HepG2 (cell line): ENCODE data around the gene PREX1. TPM values are rescaled to one million over a fixed set of nuclear protein-coding genes. Genes with fewer than 3 reads are reported as not detected.

Experiments
- BATF2 ChIP-seq: sonication (generic); formaldehyde crosslinking; IDR thresholded peaks from 2 replicates; pipeline ENCODE4 v1.8.0; 2022; ENCODE audit warnings: mild to moderate bottlenecking, missing genetic modification reagents, moderate library complexity
- DMAP1 ChIP-seq: IDR thresholded peaks from 2 replicates; pipeline ENCODE4 v1.6.1; 2016
- FOXO1 ChIP-seq: sonication (generic); formaldehyde crosslinking; IDR thresholded peaks from 2 replicates; pipeline ENCODE4 v1.4.0; 2020; ENCODE audit warnings: missing genetic modification reagents
- HOXA5 ChIP-seq: sonication (generic); formaldehyde crosslinking; IDR thresholded peaks from 2 replicates; pipeline ENCODE4 v1.4.0; 2020; ENCODE audit warnings: missing genetic modification reagents
- HOXA9 ChIP-seq: sonication (generic); formaldehyde crosslinking; IDR thresholded peaks from 2 replicates; pipeline ENCODE4 v1.8.1; 2022; ENCODE audit warnings: missing genetic modification reagents, mild to moderate bottlenecking, moderate library complexity, borderline replicate concordance
- MED8 ChIP-seq: sonication (generic); formaldehyde crosslinking; IDR thresholded peaks from 2 replicates; pipeline ENCODE4 v1.8.1; 2023; ENCODE audit warnings: mild to moderate bottlenecking, missing genetic modification reagents; ENCODE audit not compliant: insufficient replicate concordance
- NR2F1 ChIP-seq, 2 experiments: fragments of 450-650 bp in 1 of 2; formaldehyde crosslinking in 1 of 2; IDR thresholded peaks; 2 replicates each; pipeline versions ENCODE4 v1.5.0 to v1.6.1; 2016 to 2020; ENCODE audit warnings: mild to moderate bottlenecking in 1 of 2, missing compliant biosample characterization in 1 of 2, missing genetic modification reagents in 1 of 2, moderate library complexity in 1 of 2
- POGZ ChIP-seq: sonication (generic); formaldehyde crosslinking; IDR thresholded peaks from 2 replicates; pipeline ENCODE4 v1.4.0; 2020; ENCODE audit warnings: mild to moderate bottlenecking, missing genetic modification reagents
- RCOR2 ChIP-seq: IDR thresholded peaks from 2 replicates; pipeline ENCODE4 v1.6.1; 2016; ENCODE audit warnings: missing biosample characterization, missing genetic modification reagents
- RXRB ChIP-seq: IDR thresholded peaks from 2 replicates; pipeline ENCODE4 v1.6.1; 2016; ENCODE audit warnings: borderline replicate concordance, missing genetic modification reagents, missing compliant biosample characterization
- ZBTB4 ChIP-seq: sonication (generic); formaldehyde crosslinking; IDR thresholded peaks from 2 replicates; pipeline ENCODE4 v1.4.0; 2020; ENCODE audit warnings: missing genetic modification reagents, mild to moderate bottlenecking, borderline replicate concordance
- ZNF10 ChIP-seq: sonication (generic); formaldehyde crosslinking; IDR thresholded peaks from 2 replicates; pipeline ENCODE4 v1.4.0; 2020; ENCODE audit warnings: mild to moderate bottlenecking, low read depth, missing genetic modification reagents, borderline replicate concordance
- ZNF337 ChIP-seq: sonication (generic); formaldehyde crosslinking; IDR thresholded peaks from 2 replicates; pipeline ENCODE4 v1.5.1; 2020; ENCODE audit warnings: missing genetic modification reagents, low read depth, mild to moderate bottlenecking, borderline replicate concordance
- ZNF33A ChIP-seq: sonication (generic); formaldehyde crosslinking; IDR thresholded peaks from 2 replicates; pipeline ENCODE4 v1.5.1; 2020; ENCODE audit warnings: missing genetic modification reagents, mild to moderate bottlenecking, moderate library complexity, borderline replicate concordance
- ZNF546 ChIP-seq: sonication (generic); formaldehyde crosslinking; conservative IDR thresholded peaks from 2 replicates; pipeline ENCODE4 v1.8.1; 2023; ENCODE audit warnings: mild to moderate bottlenecking, missing genetic modification reagents
- ZNF556 ChIP-seq: sonication (generic); formaldehyde crosslinking; IDR thresholded peaks from 2 replicates; pipeline ENCODE4 v1.4.0; 2020; ENCODE audit warnings: mild to moderate bottlenecking, missing genetic modification reagents, borderline replicate concordance
- ZNF564 ChIP-seq: sonication (generic); formaldehyde crosslinking; IDR thresholded peaks from 2 replicates; pipeline ENCODE4 v1.8.1; 2023; ENCODE audit warnings: mild to moderate bottlenecking, missing genetic modification reagents
- ZNF83 ChIP-seq: sonication (generic); formaldehyde crosslinking; IDR thresholded peaks from 2 replicates; pipeline ENCODE4 v1.4.0; 2020; ENCODE audit warnings: missing genetic modification reagents, mild to moderate bottlenecking, borderline replicate concordance
- ZNF891 ChIP-seq: sonication (generic); formaldehyde crosslinking; IDR thresholded peaks from 2 replicates; pipeline ENCODE4 v1.5.0; 2020; ENCODE audit warnings: mild to moderate bottlenecking, missing genetic modification reagents
- polyA plus RNA-seq, 8 experiments: library from polyadenylated mRNA; depleted of rRNA in 3 of 8; stranded (reverse) in 7 of 8; unstranded in 1 of 8; fragments of >200 nt; fragmentation: Illumina TruSeq in 4 of 8; extraction: Trizol in 4 of 8; gene quantifications; 2 replicates each; pipeline versions ENCODE4 v1.2.1 to v1.2.3, GENCODE V29; 2011 to 2016; ENCODE audit warnings: low read depth in 4 of 8, missing spikeins in 1 of 8, mixed read lengths in 1 of 8; ENCODE audit not compliant: insufficient read depth in 1 of 8
- total RNA-seq, 5 experiments: library from RNA; depleted of rRNA; stranded (reverse); fragments of >200 nt; fragmentation: Illumina TruSeq; extraction: Trizol; gene quantifications; 2 replicates each; pipeline ENCODE4 v1.2.3, GENCODE V29; 2016; ENCODE audit warnings: low read depth in 1 of 5
- TF ChIP-seq, protein P1 (sequence below): sonication (generic); formaldehyde crosslinking; conservative IDR thresholded peaks from 2 replicates; pipeline ENCODE4 v1.4.0; 2020; ENCODE audit warnings: mild to moderate bottlenecking, missing genetic modification reagents, moderate library complexity
- TF ChIP-seq, protein P2 (sequence below): sonication (generic); formaldehyde crosslinking; IDR thresholded peaks from 2 replicates; pipeline ENCODE4 v1.5.0; 2020; ENCODE audit warnings: missing genetic modification reagents

The PREX1 gene
- total and polyA plus RNA-seq, 2 of the 13 experiments (the other 11 are each of a cell fraction or from before 2014, with no cell fraction given): 0.02 to 0.04 TPM

DNA sequence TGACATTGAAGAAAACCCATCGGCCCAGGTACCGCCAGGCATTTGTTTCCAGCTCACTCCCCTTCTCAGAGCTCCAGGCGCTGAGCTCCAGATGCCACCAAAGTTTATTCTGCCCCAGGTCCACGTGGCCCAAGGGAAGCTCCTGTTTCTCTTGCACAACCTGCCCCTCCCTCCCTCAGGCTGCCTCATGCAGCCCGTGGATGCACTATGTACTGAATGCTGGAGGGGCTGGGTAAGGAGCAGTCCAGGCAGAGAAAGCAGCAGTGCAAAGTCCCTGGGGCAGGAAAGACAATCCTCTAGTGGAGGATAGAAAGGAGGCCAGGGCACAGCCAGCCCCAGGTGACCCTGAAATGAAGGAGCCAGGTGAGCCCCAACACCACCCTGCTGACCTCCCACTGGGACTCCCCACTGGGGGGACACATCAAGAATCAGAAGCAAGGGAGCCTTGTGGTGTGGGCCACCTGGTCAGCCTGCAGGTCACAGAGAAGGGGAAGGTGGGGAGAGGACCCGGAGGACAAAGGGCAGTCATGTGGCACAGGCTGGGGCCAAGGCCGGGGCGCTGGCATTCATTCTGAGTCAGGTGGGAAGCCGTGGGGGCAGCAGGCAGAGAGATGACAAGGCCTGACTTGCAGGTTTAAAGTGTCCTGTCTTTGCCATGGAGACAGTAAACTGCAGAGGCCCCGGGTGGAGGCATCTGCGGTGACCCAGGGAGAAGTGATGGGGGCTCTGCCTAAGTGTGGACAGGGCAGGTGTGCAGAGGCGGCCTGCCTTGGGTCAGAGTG lies 230.1 kb downstream of the PREX1 start (continued):
- TF ChIP-seq RCOR2 (peak; percentile 71), ZNF10 (CRISPR knock-in tag) (no peak), ZNF337 (CRISPR knock-in tag) (no peak), HOXA5 (CRISPR knock-in tag) (no peak), BATF2 (CRISPR knock-in tag) (0 out of 2 replicates have a peak, but pooled peaks have one; percentile 57), POGZ (0 out of 2 replicates have a peak, but pooled peaks have one; percentile 52), HOXA9 (CRISPR knock-in tag) (no peak), ZBTB4 (CRISPR knock-in tag) (no peak), ZNF556 (CRISPR knock-in tag) (no peak), DMAP1 (no peak), ZNF891 (CRISPR knock-in tag) (no peak), ZNF83 (no peak), MED8 (CRISPR knock-in tag) (no peak), ZNF564 (CRISPR knock-in tag) (no peak), FOXO1 (no peak; the same call in 1 of the 2 replicates), ZNF546 (CRISPR knock-in tag) (no peak), NR2F1 (CRISPR knock-in tag; IDR thresholded peaks at IDR 0.05) (0 out of 4 replicates have a peak, but pooled peaks of 1 of the 2 experiments have one; percentile 13), ZNF33A (CRISPR knock-in tag) (no peak), RXRB (CRISPR knock-in tag) (peak; percentile 31; the same call in 1 of the 2 replicates)
- TF ChIP-seq, protein P1, sequence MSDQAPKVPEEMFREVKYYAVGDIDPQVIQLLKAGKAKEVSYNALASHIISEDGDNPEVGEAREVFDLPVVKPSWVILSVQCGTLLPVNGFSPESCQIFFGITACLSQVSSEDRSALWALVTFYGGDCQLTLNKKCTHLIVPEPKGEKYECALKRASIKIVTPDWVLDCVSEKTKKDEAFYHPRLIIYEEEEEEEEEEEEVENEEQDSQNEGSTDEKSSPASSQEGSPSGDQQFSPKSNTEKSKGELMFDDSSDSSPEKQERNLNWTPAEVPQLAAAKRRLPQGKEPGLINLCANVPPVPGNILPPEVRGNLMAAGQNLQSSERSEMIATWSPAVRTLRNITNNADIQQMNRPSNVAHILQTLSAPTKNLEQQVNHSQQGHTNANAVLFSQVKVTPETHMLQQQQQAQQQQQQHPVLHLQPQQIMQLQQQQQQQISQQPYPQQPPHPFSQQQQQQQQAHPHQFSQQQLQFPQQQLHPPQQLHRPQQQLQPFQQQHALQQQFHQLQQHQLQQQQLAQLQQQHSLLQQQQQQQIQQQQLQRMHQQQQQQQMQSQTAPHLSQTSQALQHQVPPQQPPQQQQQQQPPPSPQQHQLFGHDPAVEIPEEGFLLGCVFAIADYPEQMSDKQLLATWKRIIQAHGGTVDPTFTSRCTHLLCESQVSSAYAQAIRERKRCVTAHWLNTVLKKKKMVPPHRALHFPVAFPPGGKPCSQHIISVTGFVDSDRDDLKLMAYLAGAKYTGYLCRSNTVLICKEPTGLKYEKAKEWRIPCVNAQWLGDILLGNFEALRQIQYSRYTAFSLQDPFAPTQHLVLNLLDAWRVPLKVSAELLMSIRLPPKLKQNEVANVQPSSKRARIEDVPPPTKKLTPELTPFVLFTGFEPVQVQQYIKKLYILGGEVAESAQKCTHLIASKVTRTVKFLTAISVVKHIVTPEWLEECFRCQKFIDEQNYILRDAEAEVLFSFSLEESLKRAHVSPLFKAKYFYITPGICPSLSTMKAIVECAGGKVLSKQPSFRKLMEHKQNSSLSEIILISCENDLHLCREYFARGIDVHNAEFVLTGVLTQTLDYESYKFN (CRISPR knock-in tag): peak; percentile 50
- TF ChIP-seq, protein P2, sequence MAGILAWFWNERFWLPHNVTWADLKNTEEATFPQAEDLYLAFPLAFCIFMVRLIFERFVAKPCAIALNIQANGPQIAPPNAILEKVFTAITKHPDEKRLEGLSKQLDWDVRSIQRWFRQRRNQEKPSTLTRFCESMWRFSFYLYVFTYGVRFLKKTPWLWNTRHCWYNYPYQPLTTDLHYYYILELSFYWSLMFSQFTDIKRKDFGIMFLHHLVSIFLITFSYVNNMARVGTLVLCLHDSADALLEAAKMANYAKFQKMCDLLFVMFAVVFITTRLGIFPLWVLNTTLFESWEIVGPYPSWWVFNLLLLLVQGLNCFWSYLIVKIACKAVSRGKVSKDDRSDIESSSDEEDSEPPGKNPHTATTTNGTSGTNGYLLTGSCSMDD (CRISPR knock-in tag): no peak
